Chondrocyte (in vitro differentiated cells): ENCODE results near the gene TMEM115. TPM values are rescaled to one million over a fixed set of nuclear protein-coding genes. Genes with fewer than 3 reads are reported as not detected.

Experiments used
- DNase-seq: peaks from one replicate; pipeline ENCODE4 v3.0.0; 2021; ENCODE audit warnings: mixed read lengths, low spot score
- H3K27ac Mint-ChIP-seq: one replicate; pipeline ENCODE4 v1.8.0; 2021; ENCODE audit warnings: mild to moderate bottlenecking, moderate library complexity, mixed read lengths; ENCODE audit not compliant: unreplicated experiment
- H3K27me3 Mint-ChIP-seq: 2 replicates; pipeline ENCODE4 v1.8.0; 2021; ENCODE audit warnings: low read depth, mixed read lengths
- H3K36me3 Mint-ChIP-seq: 2 replicates; pipeline ENCODE4 v1.8.0; 2021; ENCODE audit warnings: low read depth, mixed read lengths
- H3K4me1 Mint-ChIP-seq: 2 replicates; pipeline ENCODE4 v1.8.0; 2021; ENCODE audit warnings: low read depth, mild to moderate bottlenecking, mixed read lengths
- H3K4me3 Mint-ChIP-seq: one replicate; pipeline ENCODE4 v1.8.0; 2021; ENCODE audit warnings: mild to moderate bottlenecking, moderate library complexity, mixed read lengths; ENCODE audit not compliant: unreplicated experiment
- H3K9me3 Mint-ChIP-seq: 2 replicates; pipeline ENCODE4 v1.8.0; 2021; ENCODE audit warnings: low read depth, mixed read lengths
- long read RNA-seq: library from polyadenylated mRNA; stranded (forward); transcript quantifications from one replicate; pipeline ENCODE4 v2.0.0, GENCODE V29; 2021
- total RNA-seq: library from RNA; stranded (reverse); gene quantifications from 3 replicates; pipeline ENCODE4 v1.2.1, GENCODE V29; 2021
- TF ChIP-seq, protein P1 (sequence below): fragments of 200-600 bp; sonication (generic); IDR thresholded peaks from 2 replicates; pipeline ENCODE4 v1.5.0; 2021; ENCODE audit warnings: antibody characterized with exemption, mild to moderate bottlenecking, moderate library complexity

Gene TMEM115, protein sequence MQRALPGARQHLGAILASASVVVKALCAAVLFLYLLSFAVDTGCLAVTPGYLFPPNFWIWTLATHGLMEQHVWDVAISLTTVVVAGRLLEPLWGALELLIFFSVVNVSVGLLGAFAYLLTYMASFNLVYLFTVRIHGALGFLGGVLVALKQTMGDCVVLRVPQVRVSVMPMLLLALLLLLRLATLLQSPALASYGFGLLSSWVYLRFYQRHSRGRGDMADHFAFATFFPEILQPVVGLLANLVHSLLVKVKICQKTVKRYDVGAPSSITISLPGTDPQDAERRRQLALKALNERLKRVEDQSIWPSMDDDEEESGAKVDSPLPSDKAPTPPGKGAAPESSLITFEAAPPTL
- 45.8 to 51.8 TPM (median 50.4 TPM) in 3 replicates for total RNA-seq
- long read RNA-seq, transcript TMEM115-201 (2 exons, 2,197 nt) = major isoform, 147 of 151 reads
- long read RNA-seq, partial matches to known transcripts = 0 of 151 reads
- long read RNA-seq, other reads (novel, unspliced or antisense) = 4 of 151 reads

DNA sequence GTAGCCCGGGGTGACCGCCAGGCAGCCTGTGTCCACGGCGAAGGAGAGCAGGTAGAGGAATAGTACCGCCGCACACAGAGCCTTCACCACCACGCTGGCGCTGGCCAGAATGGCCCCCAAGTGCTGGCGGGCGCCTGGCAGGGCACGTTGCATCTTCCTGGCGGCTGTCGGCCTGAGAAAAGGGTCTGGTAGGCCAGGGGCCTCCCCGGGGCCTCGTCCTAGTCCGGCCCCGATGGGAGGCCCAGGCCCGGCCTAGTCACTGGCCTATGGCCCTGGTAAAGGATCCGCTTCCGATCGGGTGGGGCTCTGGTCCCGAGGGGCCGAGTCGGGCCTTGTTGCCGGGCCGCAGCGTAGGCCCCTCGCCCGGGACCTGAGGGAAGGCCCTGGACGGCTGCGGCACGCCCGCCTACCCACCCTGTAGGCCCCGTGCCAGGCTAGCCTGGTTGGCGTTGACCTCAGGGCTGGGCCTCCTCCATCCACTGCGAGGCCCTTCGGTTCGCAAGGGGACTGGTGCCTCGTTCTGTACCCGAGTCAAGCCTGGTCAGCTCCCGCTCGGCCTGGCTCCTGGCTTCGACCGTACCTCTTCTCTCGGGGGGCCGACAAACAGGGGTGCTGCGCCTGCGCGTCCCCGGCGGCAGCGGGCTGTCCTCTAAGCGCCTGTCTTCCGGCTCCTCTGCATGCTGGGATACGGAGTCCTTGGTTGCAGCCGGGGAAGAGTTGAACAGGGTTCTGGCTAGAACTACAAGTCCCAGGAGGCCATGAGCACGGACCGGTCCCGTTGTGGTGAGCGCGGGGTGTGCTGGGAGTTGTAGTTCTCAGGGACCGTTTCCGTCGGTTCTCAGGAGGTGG lies at the start of gene TMEM115:
Gene TMEM115 (minus strand): TSS at position 611 of the 849 bp plus-strand sequence. CDS start 458 bp downstream, at position 153.
- TF ChIP-seq, protein P1, sequence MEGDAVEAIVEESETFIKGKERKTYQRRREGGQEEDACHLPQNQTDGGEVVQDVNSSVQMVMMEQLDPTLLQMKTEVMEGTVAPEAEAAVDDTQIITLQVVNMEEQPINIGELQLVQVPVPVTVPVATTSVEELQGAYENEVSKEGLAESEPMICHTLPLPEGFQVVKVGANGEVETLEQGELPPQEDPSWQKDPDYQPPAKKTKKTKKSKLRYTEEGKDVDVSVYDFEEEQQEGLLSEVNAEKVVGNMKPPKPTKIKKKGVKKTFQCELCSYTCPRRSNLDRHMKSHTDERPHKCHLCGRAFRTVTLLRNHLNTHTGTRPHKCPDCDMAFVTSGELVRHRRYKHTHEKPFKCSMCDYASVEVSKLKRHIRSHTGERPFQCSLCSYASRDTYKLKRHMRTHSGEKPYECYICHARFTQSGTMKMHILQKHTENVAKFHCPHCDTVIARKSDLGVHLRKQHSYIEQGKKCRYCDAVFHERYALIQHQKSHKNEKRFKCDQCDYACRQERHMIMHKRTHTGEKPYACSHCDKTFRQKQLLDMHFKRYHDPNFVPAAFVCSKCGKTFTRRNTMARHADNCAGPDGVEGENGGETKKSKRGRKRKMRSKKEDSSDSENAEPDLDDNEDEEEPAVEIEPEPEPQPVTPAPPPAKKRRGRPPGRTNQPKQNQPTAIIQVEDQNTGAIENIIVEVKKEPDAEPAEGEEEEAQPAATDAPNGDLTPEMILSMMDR = no peak
- H3K36me3 Mint-ChIP-seq = peaks cover 8% of the 10 kb centered on the region
- H3K27ac Mint-ChIP-seq = peak within 1 kb of the TSS; percentile 96
- H3K9me3 Mint-ChIP-seq = no peaks in the 10 kb centered on the region
- peaks cover 40% of the 10 kb centered on the region for H3K4me1 Mint-ChIP-seq
- no peak for DNase-seq
- peak within 1 kb of the TSS; percentile 93 for H3K4me3 Mint-ChIP-seq
- H3K27me3 Mint-ChIP-seq = no peaks in the 10 kb centered on the region

DNA sequence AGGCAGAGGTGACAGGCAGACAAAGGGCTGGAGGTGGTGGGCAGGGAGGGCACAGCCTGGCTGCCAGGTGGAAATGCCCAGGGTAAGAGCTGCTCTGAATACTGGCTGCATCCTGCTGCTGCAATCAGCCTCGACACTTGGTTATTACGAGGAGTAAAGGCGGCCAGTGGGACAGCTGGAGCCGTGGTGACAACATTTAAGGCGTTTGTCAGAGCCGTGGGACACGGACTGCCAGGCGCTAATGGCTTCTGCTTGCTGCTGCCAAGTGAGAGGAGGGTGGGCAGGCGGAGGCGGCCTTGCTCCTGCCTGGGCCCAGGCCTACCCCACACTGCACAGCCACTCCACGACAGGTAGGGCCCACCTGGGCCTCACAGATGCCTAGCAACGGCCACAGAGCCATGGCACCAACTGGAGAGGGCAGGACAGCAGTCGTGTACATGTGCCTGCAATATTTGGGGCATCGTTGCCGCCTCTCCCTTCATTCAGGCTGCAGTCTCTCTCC lies 49.2 kb upstream of the TMEM115 start:
- no peak overlapping the region for H3K27ac Mint-ChIP-seq
- no peak for DNase-seq
- no peaks in the 10 kb centered on the region for H3K36me3 Mint-ChIP-seq
- H3K4me1 Mint-ChIP-seq = no peaks in the 10 kb centered on the region
- H3K9me3 Mint-ChIP-seq = no peaks in the 10 kb centered on the region
- H3K4me3 Mint-ChIP-seq = no peak overlapping the region
- peaks cover 25% of the 10 kb centered on the region for H3K27me3 Mint-ChIP-seq
- TF ChIP-seq, protein P1 = no peak

DNA sequence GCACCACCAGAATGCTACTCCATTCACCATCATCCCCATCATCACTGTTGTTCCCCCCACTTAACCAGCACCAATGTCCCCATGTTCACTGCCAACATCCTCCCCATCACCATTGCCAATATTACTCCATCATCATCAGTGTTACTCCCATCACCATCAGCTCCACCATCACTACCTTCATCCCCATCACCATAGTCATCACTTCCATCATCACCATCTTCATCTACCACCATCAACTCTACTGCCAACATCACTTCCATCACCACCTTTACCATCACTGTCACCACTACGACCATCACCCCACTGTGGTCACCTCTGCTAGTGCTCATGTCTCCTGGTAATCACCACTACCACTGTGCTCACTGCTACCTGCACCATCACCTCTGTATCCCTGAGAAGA lies 47.2 kb upstream of the TMEM115 start:
- no peaks in the 10 kb centered on the region for H3K9me3 Mint-ChIP-seq
- H3K4me1 Mint-ChIP-seq = no peaks in the 10 kb centered on the region
- H3K4me3 Mint-ChIP-seq = no peak overlapping the region
- TF ChIP-seq, protein P1 = no peak
- H3K27me3 Mint-ChIP-seq = peaks cover 30% of the 10 kb centered on the region
- no peak overlapping the region for H3K27ac Mint-ChIP-seq
- H3K36me3 Mint-ChIP-seq = no peaks in the 10 kb centered on the region
- no peak for DNase-seq

DNA sequence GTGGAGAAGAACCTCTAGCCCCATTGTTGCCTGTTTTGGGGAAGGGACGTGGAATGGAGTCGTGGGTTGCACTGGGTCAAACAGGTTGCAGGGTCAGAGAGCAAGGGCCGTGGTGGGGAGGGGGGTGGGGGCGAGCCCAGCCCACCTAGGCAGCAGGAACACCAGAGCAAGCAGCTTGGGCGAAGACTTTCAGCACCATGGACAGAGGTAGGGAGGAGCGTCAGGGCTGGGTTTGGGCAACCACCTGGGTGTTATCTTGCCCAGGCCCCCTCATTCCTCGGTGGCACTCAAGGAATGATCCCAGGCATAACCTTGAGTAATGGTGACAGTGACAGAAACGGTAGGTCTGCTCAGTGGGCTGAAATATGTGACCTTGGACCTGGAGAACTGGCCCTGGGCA lies 45.9 kb upstream of the TMEM115 start:
- Mint-ChIP-seq H3K4me1 (no peaks in the 10 kb centered on the region), H3K27ac (no peak overlapping the region), H3K36me3 (no peaks in the 10 kb centered on the region), H3K4me3 (no peak overlapping the region), H3K27me3 (peaks cover 22% of the 10 kb centered on the region), H3K9me3 (no peaks in the 10 kb centered on the region)
- DNase-seq = no peak
- TF ChIP-seq, protein P1 = no peak
